IMR-90 (cell line): ENCODE data around the gene SV2A. TPM values are rescaled to one million over a fixed set of nuclear protein-coding genes. Genes with fewer than 3 reads are reported as not detected.

Experiments
- ATAC-seq: fragments of 200-7000 bp; cut with Tn5 transposase; 2 replicates; pipeline ENCODE4 v1.9.1; 2020; ENCODE audit warnings: low read depth, mild to moderate bottlenecking, moderate library complexity
- BruUV-seq: library from RNA; stranded (reverse); fragments of 400-500 nt; replicated peaks from 2 replicates; lab custom pipeline; 2021; lab: Mats Ljungman, UMichigan
- CTCF ChIA-PET: fragments of 300-600 bp; formaldehyde crosslinking; extraction: SDS; loops from one replicate; lab custom pipeline; 2021; ENCODE audit warnings: antibody characterized with exemption; lab: Yijun Ruan, JAX
- POLR2A ChIA-PET: fragments of 300-600 bp; sonication (Branson Sonifier 250); formaldehyde crosslinking; loops from one replicate; lab custom pipeline; 2022; ENCODE audit warnings: antibody characterized with exemption; ENCODE audit not compliant: unreplicated experiment; lab: Charles Lee
- DNase-seq: peaks from one replicate; pipeline ENCODE4 v3.0.0; 2013
- H2AFZ ChIP-seq: replicated peaks from 2 replicates; pipeline ENCODE3; 2013; ENCODE audit warnings: low read length, mild to moderate bottlenecking; ENCODE audit not compliant: poor library complexity
- H2AK5ac ChIP-seq: 2 replicates; pipeline ENCODE4 v1.6.1; 2013; ENCODE audit warnings: low read depth, low read length, inconsistent platforms
- H2AK9ac ChIP-seq: replicated peaks from 2 replicates; pipeline ENCODE3; 2013; ENCODE audit warnings: mild to moderate bottlenecking, low read depth, low read length, moderate library complexity; ENCODE audit not compliant: poor library complexity
- H2BK120ac ChIP-seq: 2 replicates; pipeline ENCODE4 v1.6.1; 2013; ENCODE audit warnings: low read depth, low read length, inconsistent platforms
- H2BK15ac ChIP-seq: 3 replicates; pipeline ENCODE4 v1.6.1; 2013; ENCODE audit warnings: low read depth, low read length, inconsistent platforms
- H2BK20ac ChIP-seq: 2 replicates; pipeline ENCODE4 v1.6.1; 2013; ENCODE audit warnings: low read depth, mild to moderate bottlenecking, inconsistent platforms, low read length, moderate library complexity
- H2BK5ac ChIP-seq: 2 replicates; pipeline ENCODE4 v1.6.1; 2013; ENCODE audit warnings: mild to moderate bottlenecking, low read depth, low read length, inconsistent platforms; ENCODE audit not compliant: poor library complexity, severe bottlenecking
- H3K14ac ChIP-seq: replicated peaks from 2 replicates; pipeline ENCODE4 v1.6.1; 2013; ENCODE audit warnings: low read depth, low read length, inconsistent platforms
- H3K18ac ChIP-seq: 2 replicates; pipeline ENCODE4 v1.6.1; 2013; ENCODE audit warnings: low read depth, low read length, control low read depth
- H3K23ac ChIP-seq: 2 replicates; pipeline ENCODE4 v1.6.1; 2013; ENCODE audit warnings: low read depth, low read length, inconsistent platforms
- H3K27ac ChIP-seq: 2 replicates; pipeline ENCODE4 v1.5.1; 2013; ENCODE audit warnings: mild to moderate bottlenecking, control low read depth, low read length; ENCODE audit not compliant: insufficient read depth
- H3K27me3 ChIP-seq: 2 replicates; pipeline ENCODE4 v1.6.1; 2013; ENCODE audit warnings: low read length; ENCODE audit not compliant: control insufficient read depth, insufficient read depth
- H3K36me3 ChIP-seq: 2 replicates; pipeline ENCODE4 v1.6.1; 2013; ENCODE audit warnings: low read length, mixed read lengths; ENCODE audit not compliant: control insufficient read depth, insufficient read depth
- H3K4ac ChIP-seq: 2 replicates; pipeline ENCODE4 v1.6.1; 2013; ENCODE audit warnings: low read depth, low read length, inconsistent platforms
- H3K4me1 ChIP-seq: 2 replicates; pipeline ENCODE4 v1.6.1; 2013; ENCODE audit warnings: low read length, mixed read lengths; ENCODE audit not compliant: control insufficient read depth, insufficient read depth
- H3K4me2 ChIP-seq: 2 replicates; pipeline ENCODE4 v1.6.1; 2013; ENCODE audit warnings: low read depth, mild to moderate bottlenecking, control low read depth, low read length, moderate library complexity
- H3K4me3 ChIP-seq: 2 replicates; pipeline ENCODE4 v1.5.1; 2013; ENCODE audit warnings: low read depth, mild to moderate bottlenecking, control low read depth, low read length, moderate library complexity; ENCODE audit not compliant: insufficient read depth
- H3K56ac ChIP-seq: 2 replicates; pipeline ENCODE4 v1.6.1; 2013; ENCODE audit warnings: low read length, inconsistent platforms; ENCODE audit not compliant: insufficient read depth; ENCODE audit errors: extremely low read depth
- H3K79me1 ChIP-seq, 2 experiments: 2 replicates each; pipeline ENCODE4 v1.6.1; 2013; ENCODE audit warnings: low read length in 2 of 2, inconsistent platforms in 1 of 2, low read depth in 1 of 2
- H3K9ac ChIP-seq: 2 replicates; pipeline ENCODE4 v1.6.1; 2013; ENCODE audit warnings: low read depth, low read length, control low read depth
- H3K9me1 ChIP-seq: 2 replicates; pipeline ENCODE4 v1.6.1; 2013; ENCODE audit warnings: low read length, inconsistent platforms; ENCODE audit not compliant: insufficient read depth
- H3K9me3 ChIP-seq: 2 replicates; pipeline ENCODE4 v1.6.1; 2013; ENCODE audit warnings: low read length; ENCODE audit not compliant: control insufficient read depth, insufficient read depth
- H4K20me1 ChIP-seq: 2 replicates; pipeline ENCODE4 v1.6.1; 2013; ENCODE audit warnings: low read length, inconsistent platforms; ENCODE audit not compliant: insufficient read depth
- H4K5ac ChIP-seq: 2 replicates; pipeline ENCODE4 v1.6.1; 2013; ENCODE audit warnings: mild to moderate bottlenecking, low read depth, low read length, control low read depth
- H4K8ac ChIP-seq, 2 experiments: 2 replicates each; pipeline ENCODE4 v1.6.1; 2013; ENCODE audit warnings: low read depth in 2 of 2, low read length in 2 of 2, control low read depth in 1 of 2, inconsistent platforms in 1 of 2
- H4K91ac ChIP-seq: 2 replicates; pipeline ENCODE4 v1.6.1; 2013; ENCODE audit warnings: low read depth, low read length, inconsistent platforms; ENCODE audit not compliant: insufficient read depth
- BHLHE40 ChIP-seq: fragments of 150-350 bp; IDR thresholded peaks from 2 replicates; pipeline ENCODE4 v1.6.1; 2016; ENCODE audit warnings: mild to moderate bottlenecking, low read depth, low read length
- CEBPB ChIP-seq: IDR thresholded peaks from 2 replicates; pipeline ENCODE4 v1.6.1; 2012; ENCODE audit warnings: low read depth, low read length, improper control_type of control experiment
- CTCF ChIP-seq: conservative IDR thresholded peaks from 2 replicates; pipeline ENCODE4 v1.5.1; 2012; ENCODE audit warnings: mild to moderate bottlenecking, low read depth, low read length, improper control_type of control experiment
- ELK1 ChIP-seq: fragments of 150-350 bp; IDR thresholded peaks from 2 replicates; pipeline ENCODE4 v1.6.1; 2016; ENCODE audit warnings: low read depth, mild to moderate bottlenecking, low read length, moderate library complexity, borderline replicate concordance
- MAZ ChIP-seq: IDR thresholded peaks from 2 replicates; pipeline ENCODE4 v1.6.1; 2012; ENCODE audit warnings: low read depth, mild to moderate bottlenecking, low read length, improper control_type of control experiment, moderate library complexity, borderline replicate concordance
- MXI1 ChIP-seq: IDR thresholded peaks from 2 replicates; pipeline ENCODE4 v1.6.1; 2012; ENCODE audit warnings: low read depth, mild to moderate bottlenecking, low read length, moderate library complexity, borderline replicate concordance
- POLR2A ChIP-seq: IDR thresholded peaks from 2 replicates; pipeline ENCODE4 v1.6.1; 2012; ENCODE audit warnings: mild to moderate bottlenecking, low read depth, low read length
- RAD21 ChIP-seq: IDR thresholded peaks from 2 replicates; pipeline ENCODE4 v1.6.1; 2012; ENCODE audit warnings: low read length, improper control_type of control experiment
- RCOR1 ChIP-seq: IDR thresholded peaks from 2 replicates; pipeline ENCODE4 v1.6.1; 2012; ENCODE audit warnings: mild to moderate bottlenecking, low read length, improper control_type of control experiment; ENCODE audit not compliant: insufficient replicate concordance
- RFX5 ChIP-seq: IDR thresholded peaks from 2 replicates; pipeline ENCODE4 v1.8.0; 2012; ENCODE audit warnings: low read depth, mild to moderate bottlenecking, low read length, moderate library complexity
- WGBS, 2 experiments: methylation state at CpG; one replicate each; pipeline versions ENCODE4 v1.1.5 to v1.1.7; 2013; ENCODE audit warnings: missing lambda C conversion rate in 2 of 2; ENCODE audit not compliant: insufficient read length in 1 of 2; ENCODE audit errors: extremely low coverage in 2 of 2; 5-methylcytosine and 5-hydroxymethylcytosine counted together
- dilution Hi-C: fragments of 300-500 bp; cut with HindIII; formaldehyde crosslinking; loops from one replicate; pipeline ENCODE4 v1.14.3; 2018; ENCODE audit warnings: low sequenced_read_pairs; ENCODE audit not compliant: unreplicated experiment
- in situ Hi-C: fragments of 300-500 bp; cut with MboI; formaldehyde crosslinking; loops from 3 replicates; pipeline ENCODE4 v1.14.3; 2019; ENCODE audit warnings: low sequenced_read_pairs, inconsistent platforms, mixed read lengths
- intact Hi-C: fragments of 100-400 bp; cut with micrococcal nuclease; formaldehyde crosslinking; loops from 2 replicates; pipeline ENCODE4 v1.10.0; 2022
- polyA plus RNA-seq, 3 experiments: library from polyadenylated mRNA; depleted of rRNA; stranded (reverse); fragments of >200 nt; gene quantifications; 2 replicates each; pipeline ENCODE4 v1.2.3, GENCODE V29; 2012; ENCODE audit warnings: low replicate concordance in 1 of 3
- total RNA-seq: library from RNA; depleted of rRNA; stranded (reverse); fragments of >200 nt; gene quantifications from 2 replicates; pipeline ENCODE4 v1.2.3, GENCODE V29; 2012

The SV2A gene
- total and polyA plus RNA-seq, 2 of the 4 experiments (the other 2 are of a cell fraction) = 15.4 to 19.6 TPM

- peaks cover 12% of the 10 kb centered on the region for H3K4me1 ChIP-seq
- no peak overlapping the region for H4K8ac ChIP-seq
- H3K23ac ChIP-seq = no peak overlapping the region
- ChIA-PET POLR2A (no interaction called here), CTCF (interaction anchor here (0.6 kb wide), 1 partner anchor 136 kb away, joined by 4 read pairs; no protein-coding TSS in a partner anchor)
- no peak overlapping the region for H2BK15ac ChIP-seq
- DNase-seq (no peak), ATAC-seq (no peak)
- no peak overlapping the region for H3K14ac ChIP-seq
- dilution Hi-C loops = no loop called here
- peaks cover 22% of the 10 kb centered on the region for H3K9me1 ChIP-seq
- in situ Hi-C loops = no loop called here
- H2BK20ac ChIP-seq = no peak overlapping the region
- no peak overlapping the region for H3K4me2 ChIP-seq
- no peak overlapping the region for H4K5ac ChIP-seq
- BruUV-seq = no TSS peak
- no peak overlapping the region for H3K4me3 ChIP-seq
- TF ChIP-seq BHLHE40 (no peak), RCOR1 (no peak), RAD21 (no peak), POLR2A (no peak), ELK1 (no peak), MXI1 (no peak), RFX5 (no peak), MAZ (no peak), CEBPB (no peak), CTCF (no peak)
- peaks cover 5 to 30% of the 10 kb centered on the region in 2 experiments; a peak in 3 of 4 replicates for H3K79me1 ChIP-seq
- H3K9me3 ChIP-seq = no peaks in the 10 kb centered on the region
- H2BK120ac ChIP-seq = no peak overlapping the region
- no peaks in the 10 kb centered on the region for H4K20me1 ChIP-seq
- no peak overlapping the region for H4K91ac ChIP-seq
- no peak overlapping the region for H2AK9ac ChIP-seq
- peaks cover 28% of the 10 kb centered on the region for H3K36me3 ChIP-seq
- H2AFZ ChIP-seq = no peak overlapping the region
- H2AK5ac ChIP-seq = no peak overlapping the region
- intact Hi-C loops = no loop called here
- H3K56ac ChIP-seq = no peak overlapping the region
- no peak overlapping the region for H3K4ac ChIP-seq
- H3K9ac ChIP-seq = no peak overlapping the region
- no peak overlapping the region for H3K27ac ChIP-seq
- WGBS, 2 experiments = no CpG with 5 or more reads among the region's 1 CpG
- no peaks in the 10 kb centered on the region for H3K27me3 ChIP-seq
- H3K18ac ChIP-seq = no peak overlapping the region
- no peak overlapping the region for H2BK5ac ChIP-seq
Observed at GRCh38 chr1:149914545-149914944, 3.1 kb downstream of the SV2A start.
